Tibial nerve (tissue), 4 donors: Measurements from ENCODE around the gene NCOA3.

Experiments
- EP300 ChIP-seq, 2 donors: sonication (generic); formaldehyde crosslinking; IDR thresholded peaks; one replicate each; pipeline ENCODE4 v1.6.1; 2017; ENCODE audit warnings: antibody characterized with exemption in 2 of 2, mild to moderate bottlenecking in 1 of 2
- POLR2A ChIP-seq, 2 donors: fragments of 450-650 bp; IDR thresholded peaks; one replicate each; pipeline ENCODE4 v1.6.1; 2017; ENCODE audit warnings: antibody characterized with exemption in 2 of 2, mild to moderate bottlenecking in 2 of 2, moderate library complexity in 2 of 2
- TF ChIP-seq, protein P1 (sequence below), 5 experiments: fragments of 200-600 bp in 3 of 5; fragments of 450-650 bp in 2 of 5; sonication (generic) in 3 of 5; IDR thresholded peaks; one replicate each; pipeline ENCODE4 v1.5.1; 2016 to 2019; ENCODE audit warnings: antibody characterized with exemption in 5 of 5, mild to moderate bottlenecking in 3 of 5, moderate library complexity in 2 of 5

DNA sequence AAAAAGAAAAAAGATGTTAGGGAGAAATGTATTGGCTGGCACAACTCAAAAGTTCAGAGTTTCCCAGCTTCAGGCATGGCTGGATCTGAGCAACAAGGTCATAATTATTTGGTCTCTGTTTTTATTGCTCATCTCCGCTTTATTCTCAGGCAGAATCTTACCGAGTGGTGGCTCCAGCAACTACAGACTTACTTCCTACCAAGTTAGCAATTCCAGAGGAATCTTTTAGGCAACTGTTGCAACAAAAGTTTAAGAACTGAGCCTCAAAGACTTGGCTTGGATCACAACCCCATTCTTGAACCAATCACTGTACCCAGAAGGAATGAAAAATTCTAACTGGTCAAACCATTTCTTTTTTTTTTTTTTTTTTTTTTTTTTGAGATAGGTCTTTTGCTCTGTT, 35.5 kb upstream of the NCOA3 start:
- TF ChIP-seq, protein P1, sequence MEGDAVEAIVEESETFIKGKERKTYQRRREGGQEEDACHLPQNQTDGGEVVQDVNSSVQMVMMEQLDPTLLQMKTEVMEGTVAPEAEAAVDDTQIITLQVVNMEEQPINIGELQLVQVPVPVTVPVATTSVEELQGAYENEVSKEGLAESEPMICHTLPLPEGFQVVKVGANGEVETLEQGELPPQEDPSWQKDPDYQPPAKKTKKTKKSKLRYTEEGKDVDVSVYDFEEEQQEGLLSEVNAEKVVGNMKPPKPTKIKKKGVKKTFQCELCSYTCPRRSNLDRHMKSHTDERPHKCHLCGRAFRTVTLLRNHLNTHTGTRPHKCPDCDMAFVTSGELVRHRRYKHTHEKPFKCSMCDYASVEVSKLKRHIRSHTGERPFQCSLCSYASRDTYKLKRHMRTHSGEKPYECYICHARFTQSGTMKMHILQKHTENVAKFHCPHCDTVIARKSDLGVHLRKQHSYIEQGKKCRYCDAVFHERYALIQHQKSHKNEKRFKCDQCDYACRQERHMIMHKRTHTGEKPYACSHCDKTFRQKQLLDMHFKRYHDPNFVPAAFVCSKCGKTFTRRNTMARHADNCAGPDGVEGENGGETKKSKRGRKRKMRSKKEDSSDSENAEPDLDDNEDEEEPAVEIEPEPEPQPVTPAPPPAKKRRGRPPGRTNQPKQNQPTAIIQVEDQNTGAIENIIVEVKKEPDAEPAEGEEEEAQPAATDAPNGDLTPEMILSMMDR (IDR thresholded peaks at IDR 0.05): no peak
- TF ChIP-seq POLR2A (IDR thresholded peaks at IDR 0.05) (no peak), EP300 (IDR thresholded peaks at IDR 0.05) (no peak)
